ENCODE data around the gene PADI2. TPM values are rescaled to one million over a fixed set of nuclear protein-coding genes. Genes with fewer than 3 reads are reported as not detected.

PADI2 gene
- polyA plus RNA-seq, 1 donor (not counting 4 experiments of a cell fraction or from before 2014, with no cell fraction given): 0.13 TPM

GRCh38 chr1:17148950-17149608 lies 29.8 kb upstream of the PADI2 start:
- dilution Hi-C loops (cut with MboI; ENCODE audit: extremely low pct_ligation_motif_present, low sequenced_read_pairs): no loop called here
- Histone ChIP-seq H3K36me3 (ENCODE audit: control insufficient read depth in 2 of 2, extremely low read depth in 1 of 2, insufficient read depth in 2 of 2, low read length in 2 of 2) (no peaks in the 10 kb centered on the region), H3K27ac (ENCODE audit: control insufficient read depth, insufficient read depth, low read length) (no peak overlapping the region), H3K27me3 (ENCODE audit: control insufficient read depth, extremely low read depth, insufficient read depth, low read length) (peaks cover 6% of the 10 kb centered on the region), H2AFZ (ENCODE audit: control insufficient read depth, low read length) (no peak overlapping the region), H3K9me3 (ENCODE audit: control insufficient read depth, low read depth, low read length) (peaks cover 2% of the 10 kb centered on the region), H3K4me3 (ENCODE audit: control insufficient read depth in 2 of 3, extremely low read depth in 1 of 3, insufficient read depth in 2 of 3, low read depth in 1 of 3, low read length in 3 of 3) (no peak overlapping the region), H3K4me1 (ENCODE audit: control insufficient read depth, extremely low read depth, insufficient read depth, low read length) (peaks cover 8% of the 10 kb centered on the region), H3K9me1 (ENCODE audit: control insufficient read depth, extremely low read depth, insufficient read depth, low read length) (no peaks in the 10 kb centered on the region), H4K20me1 (ENCODE audit: control insufficient read depth, extremely low read depth, insufficient read depth, low read length) (no peaks in the 10 kb centered on the region), H3K79me2 (ENCODE audit: control insufficient read depth, insufficient read depth, low read length) (no peaks in the 10 kb centered on the region), H3K9ac (ENCODE audit: control insufficient read depth, extremely low read depth, insufficient read depth, low read length) (no peak overlapping the region), H3K4me2 (ENCODE audit: control insufficient read depth, extremely low read depth, insufficient read depth, low read depth, low read length) (no peak overlapping the region)
- FAIRE-seq: no peak
- TF ChIP-seq CTCF (optimal IDR thresholded peaks at IDR 0.05 in 1 of 3, IDR thresholded peaks at IDR 0.05 in 1 of 3, conservative IDR thresholded peaks at IDR 0.05 in 1 of 3; ENCODE audit: extremely low read depth in 1 of 3, insufficient read depth in 2 of 3, low read length in 3 of 3) (no peak), EZH2 (IDR thresholded peaks at IDR 0.05; ENCODE audit: low read length) (no peak)
- no peak for DNase-seq (ENCODE audit: low read depth, low spot score)

DNA sequence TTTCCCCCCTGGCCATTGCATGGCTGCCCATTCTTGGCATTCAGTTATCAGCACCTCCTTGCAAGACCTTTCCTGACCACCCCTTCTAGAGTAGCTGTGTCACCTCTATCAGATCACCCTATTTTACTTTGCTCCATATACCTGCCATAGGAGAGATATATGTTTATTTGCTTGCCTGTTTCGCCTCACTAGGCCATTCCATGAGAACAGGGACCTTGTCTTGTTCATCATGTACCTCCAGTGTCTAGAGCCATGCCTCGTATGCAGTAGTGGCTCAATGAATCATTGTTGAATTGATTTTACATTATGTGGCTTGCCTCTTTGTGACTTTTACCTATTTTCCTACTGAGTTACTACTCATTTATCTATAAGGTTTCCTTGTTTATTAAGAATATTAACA lies 26.4 kb upstream of the PADI2 start:
- dilution Hi-C loops (cut with MboI; ENCODE audit: extremely low pct_ligation_motif_present, low sequenced_read_pairs): no loop called here
- Histone ChIP-seq H3K27me3 (ENCODE audit: control insufficient read depth, extremely low read depth, insufficient read depth, low read length) (peaks cover 6% of the 10 kb centered on the region), H4K20me1 (ENCODE audit: control insufficient read depth, extremely low read depth, insufficient read depth, low read length) (no peaks in the 10 kb centered on the region), H3K9me1 (ENCODE audit: control insufficient read depth, extremely low read depth, insufficient read depth, low read length) (no peaks in the 10 kb centered on the region), H3K4me1 (ENCODE audit: control insufficient read depth, extremely low read depth, insufficient read depth, low read length) (peaks cover 8% of the 10 kb centered on the region), H2AFZ (ENCODE audit: control insufficient read depth, low read length) (no peak overlapping the region), H3K79me2 (ENCODE audit: control insufficient read depth, insufficient read depth, low read length) (no peaks in the 10 kb centered on the region), H3K27ac (ENCODE audit: control insufficient read depth, insufficient read depth, low read length) (no peak overlapping the region), H3K4me3 (ENCODE audit: control insufficient read depth in 2 of 3, extremely low read depth in 1 of 3, insufficient read depth in 2 of 3, low read depth in 1 of 3, low read length in 3 of 3) (no peak overlapping the region), H3K9me3 (ENCODE audit: control insufficient read depth, low read depth, low read length) (no peaks in the 10 kb centered on the region), H3K9ac (ENCODE audit: control insufficient read depth, extremely low read depth, insufficient read depth, low read length) (no peak overlapping the region), H3K36me3 (ENCODE audit: control insufficient read depth in 2 of 2, extremely low read depth in 1 of 2, insufficient read depth in 2 of 2, low read length in 2 of 2) (no peaks in the 10 kb centered on the region), H3K4me2 (ENCODE audit: control insufficient read depth, extremely low read depth, insufficient read depth, low read depth, low read length) (no peak overlapping the region)
- DNase-seq (ENCODE audit: low read depth, low spot score) (no peak), FAIRE-seq (no peak)
- no peak for TF ChIP-seq EZH2 (IDR thresholded peaks at IDR 0.05; ENCODE audit: low read length)
- no peak for TF ChIP-seq CTCF (optimal IDR thresholded peaks at IDR 0.05 in 1 of 3, IDR thresholded peaks at IDR 0.05 in 1 of 3, conservative IDR thresholded peaks at IDR 0.05 in 1 of 3; ENCODE audit: extremely low read depth in 1 of 3, insufficient read depth in 2 of 3, low read length in 3 of 3)
